RWPE1 (cell line): ENCODE data around the gene CDCA4.

Source experiments
- CTCF ChIA-PET: fragments of 350-600 bp; sonication (Branson Sonifier 250); formaldehyde crosslinking; extraction: SDS; loops from one replicate; lab custom pipeline; 2021; lab: Yijun Ruan, JAX
- POLR2A ChIA-PET: fragments of 400-600 bp; formaldehyde crosslinking; extraction: SDS; loops from one replicate; lab custom pipeline; 2020; ENCODE audit warnings: antibody characterized with exemption; ENCODE audit not compliant: low non-redundant PET; lab: Yijun Ruan, JAX
- DNase-seq: peaks from one replicate; pipeline ENCODE4 v3.0.0; 2012; ENCODE audit warnings: low spot score
- H3K27ac ChIP-seq: fragments of 450-650 bp; 2 replicates; pipeline ENCODE4 v1.5.1; 2017
- CTCF ChIP-seq: fragments of 450-650 bp; conservative IDR thresholded peaks from 2 replicates; pipeline ENCODE4 v1.5.1; 2017; ENCODE audit warnings: low read depth, mild to moderate bottlenecking

CDCA4 gene

GRCh38 chr14:104972301-104973134 lies 48.4 kb downstream of the CDCA4 start:
- ChIA-PET CTCF (interaction anchor here (0.5 to 5.8 kb wide), 7 partner anchors 10 to 160 kb away, joined by 3 to 42 read pairs (median 4); no protein-coding TSS in a partner anchor), POLR2A (interaction anchor here (0.5 to 1.0 kb wide), 3 partner anchors 44 to 525 kb away, joined by 4 to 7 read pairs (median 4); no protein-coding TSS in a partner anchor)
- TF ChIP-seq CTCF, result peak; percentile 28; the same call in 1 of the 2 replicates
- DNase-seq, result peak; percentile 86
- peak overlapping the region; percentile 100 for H3K27ac ChIP-seq

- TF ChIP-seq CTCF, result no peak
- CTCF ChIA-PET, result interaction anchor here (0.6 to 5.8 kb wide), 3 partner anchors 73 to 159 kb away, joined by 3 to 42 read pairs (median 4); no protein-coding TSS in a partner anchor
- DNase-seq, result no peak
- POLR2A ChIA-PET, result interaction anchor here (0.6 to 0.7 kb wide), 2 partner anchors 24 to 69 kb away, joined by 5 to 7 read pairs; no protein-coding TSS in a partner anchor
- peak overlapping the region; percentile 100 for H3K27ac ChIP-seq
These were observed 49.2 kb downstream of the CDCA4 start for GRCh38 chr14:104971447-104972240.

- POLR2A ChIA-PET, result interaction anchor here (0.7 to 1.2 kb wide), 4 partner anchors 16 to 116 kb away, joined by 3 read pairs; no protein-coding TSS in a partner anchor
- peak; percentile 79 for DNase-seq
- CTCF ChIA-PET, result interaction anchor here (0.8 to 1.2 kb wide), 2 partner anchors 9 to 76 kb away, joined by 3 to 4 read pairs; no protein-coding TSS in a partner anchor
- TF ChIP-seq CTCF, result no peak
- H3K27ac ChIP-seq, result peak overlapping the region; percentile 100
These were observed 50.4 kb downstream of the CDCA4 start for GRCh38 chr14:104970231-104971068.

GRCh38 chr14:104969741-104970230 lies 51.1 kb downstream of the CDCA4 start:
- no peak for TF ChIP-seq CTCF
- DNase-seq, result no peak
- H3K27ac ChIP-seq, result peak overlapping the region; percentile 100
- POLR2A ChIA-PET, result interaction anchor here (0.9 to 1.5 kb wide), 4 partner anchors 15 to 121 kb away, joined by 3 to 5 read pairs (median 4); no protein-coding TSS in a partner anchor
- CTCF ChIA-PET, result interaction anchor here (0.6 to 1.2 kb wide), 3 partner anchors 9 to 89 kb away, joined by 3 to 4 read pairs (median 4); no protein-coding TSS in a partner anchor

- peak; percentile 62 for DNase-seq
- CTCF ChIA-PET, result interaction anchor here (0.6 to 1.0 kb wide), 2 partner anchors 73 to 88 kb away, joined by 3 to 4 read pairs; no protein-coding TSS in a partner anchor
- POLR2A ChIA-PET, result interaction anchor here (0.6 to 1.5 kb wide), 5 partner anchors 8 to 122 kb away, joined by 3 to 5 read pairs (median 3); no protein-coding TSS in a partner anchor
- TF ChIP-seq CTCF, result no peak
- H3K27ac ChIP-seq, result peak overlapping the region; percentile 100
These were observed 52.1 kb downstream of the CDCA4 start for GRCh38 chr14:104968541-104969401.
